HepG2 (cell line): ENCODE results near the gene APC2.

Experiments used
- CSRNP2 ChIP-seq: sonication (generic); formaldehyde crosslinking; conservative IDR thresholded peaks from 2 replicates; pipeline ENCODE4 v1.8.0; 2022; ENCODE audit warnings: low read depth, missing genetic modification reagents
- EZH2 ChIP-seq: conservative IDR thresholded peaks from 2 replicates; pipeline ENCODE4 v1.6.1; 2012; ENCODE audit warnings: mild to moderate bottlenecking, low read depth, low read length, moderate library complexity
- FOXO4 ChIP-seq: sonication (generic); formaldehyde crosslinking; conservative IDR thresholded peaks from 2 replicates; pipeline ENCODE4 v1.8.1; 2023; ENCODE audit warnings: missing genetic modification reagents
- MBNL3 ChIP-seq: fragments of 250-450 bp; sonication (Bioruptor Pico); conservative IDR thresholded peaks from 2 replicates; pipeline ENCODE4 v1.8.0; 2022; ENCODE audit warnings: mild to moderate bottlenecking, inconsistent platforms
- NONO ChIP-seq, 2 experiments: fragments of 450-650 bp in 1 of 2; sonication (generic) in 1 of 2; formaldehyde crosslinking in 1 of 2; IDR thresholded peaks in 1 of 2; conservative IDR thresholded peaks in 1 of 2; 2 replicates each; pipeline versions ENCODE4 v1.6.1 to v1.8.0; 2017 to 2022; ENCODE audit warnings: mild to moderate bottlenecking in 1 of 2, missing genetic modification reagents in 1 of 2, moderate library complexity in 1 of 2
- POLR2AphosphoS5 ChIP-seq: IDR thresholded peaks from 2 replicates; pipeline ENCODE4 v1.6.1; 2012; ENCODE audit warnings: low read depth, low read length
- PTBP1 ChIP-seq: fragments of 200-400 bp; formaldehyde crosslinking; IDR thresholded peaks from 2 replicates; pipeline ENCODE4 v1.6.1; 2018; ENCODE audit warnings: low read length, low read depth; ENCODE audit not compliant: poor library complexity, severe bottlenecking
- SRSF9 ChIP-seq: fragments of 200-400 bp; formaldehyde crosslinking; IDR thresholded peaks from 2 replicates; pipeline ENCODE4 v1.6.1; 2018; ENCODE audit warnings: borderline replicate concordance, mild to moderate bottlenecking, low read depth, low read length; ENCODE audit not compliant: insufficient read depth, poor library complexity, severe bottlenecking
- TF ChIP-seq, protein P1 (sequence below): sonication (generic); formaldehyde crosslinking; IDR thresholded peaks from 2 replicates; pipeline ENCODE4 v1.4.0; 2020; ENCODE audit warnings: missing genetic modification reagents
- TF ChIP-seq, protein P2 (sequence below): sonication (generic); formaldehyde crosslinking; IDR thresholded peaks from 2 replicates; pipeline ENCODE4 v1.5.0; 2020; ENCODE audit warnings: mild to moderate bottlenecking, missing genetic modification reagents, moderate library complexity

DNA sequence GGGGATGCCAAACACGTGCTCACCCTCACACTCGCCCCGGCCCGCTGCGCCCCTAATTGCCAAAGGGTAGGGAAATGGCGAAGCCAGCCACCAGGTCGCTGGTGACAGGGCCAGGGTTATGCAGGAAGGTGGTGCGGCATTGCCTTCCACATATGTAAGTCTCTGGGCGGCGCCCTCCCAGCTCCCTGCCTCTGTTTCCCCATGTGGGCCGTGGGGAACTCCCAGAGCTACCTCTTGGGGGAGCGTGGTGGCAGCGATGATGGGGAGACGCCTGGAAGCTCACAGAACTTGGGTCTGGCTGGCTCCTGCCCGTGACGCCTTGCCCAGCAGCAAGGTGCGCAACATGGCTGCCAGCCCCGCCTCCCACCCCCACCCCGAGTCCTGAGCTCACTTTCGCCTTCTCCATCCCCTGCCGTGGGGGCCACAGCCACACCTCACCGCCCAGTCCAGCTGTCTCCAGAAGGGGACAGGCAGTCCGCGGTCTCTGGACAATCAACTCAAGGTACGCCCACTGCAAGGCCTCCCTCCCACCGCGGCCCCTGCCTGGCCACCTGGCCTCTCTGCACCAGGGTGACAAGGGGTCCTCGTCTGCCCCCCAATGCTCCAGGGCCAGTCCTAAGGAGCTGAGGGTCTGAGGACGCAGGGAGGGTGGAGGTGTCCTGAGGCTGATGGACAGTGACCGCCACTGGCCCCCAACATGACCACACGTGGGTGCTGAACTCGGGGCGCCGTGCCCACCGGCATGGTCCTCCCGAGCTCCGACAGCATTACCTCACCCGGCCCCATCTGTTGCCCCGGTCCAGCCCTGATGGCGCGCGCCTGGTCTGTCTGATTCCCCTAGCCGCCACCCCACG, 22.5 kb downstream of the APC2 start:
- no peak for TF ChIP-seq NONO (IDR thresholded peaks at IDR 0.05)
- 0 out of 2 replicates have a peak, but pooled peaks have one; percentile 23 for TF ChIP-seq NONO (CRISPR knock-in tag; conservative IDR thresholded peaks at IDR 0.05)
- TF ChIP-seq PTBP1: no peak
- no peak for TF ChIP-seq SRSF9
- TF ChIP-seq, protein P1, sequence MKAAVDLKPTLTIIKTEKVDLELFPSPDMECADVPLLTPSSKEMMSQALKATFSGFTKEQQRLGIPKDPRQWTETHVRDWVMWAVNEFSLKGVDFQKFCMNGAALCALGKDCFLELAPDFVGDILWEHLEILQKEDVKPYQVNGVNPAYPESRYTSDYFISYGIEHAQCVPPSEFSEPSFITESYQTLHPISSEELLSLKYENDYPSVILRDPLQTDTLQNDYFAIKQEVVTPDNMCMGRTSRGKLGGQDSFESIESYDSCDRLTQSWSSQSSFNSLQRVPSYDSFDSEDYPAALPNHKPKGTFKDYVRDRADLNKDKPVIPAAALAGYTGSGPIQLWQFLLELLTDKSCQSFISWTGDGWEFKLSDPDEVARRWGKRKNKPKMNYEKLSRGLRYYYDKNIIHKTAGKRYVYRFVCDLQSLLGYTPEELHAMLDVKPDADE (CRISPR knock-in tag): no peak
- TF ChIP-seq POLR2AphosphoS5: no peak
- TF ChIP-seq EZH2: no peak
- TF ChIP-seq CSRNP2: no peak
- TF ChIP-seq, protein P2, sequence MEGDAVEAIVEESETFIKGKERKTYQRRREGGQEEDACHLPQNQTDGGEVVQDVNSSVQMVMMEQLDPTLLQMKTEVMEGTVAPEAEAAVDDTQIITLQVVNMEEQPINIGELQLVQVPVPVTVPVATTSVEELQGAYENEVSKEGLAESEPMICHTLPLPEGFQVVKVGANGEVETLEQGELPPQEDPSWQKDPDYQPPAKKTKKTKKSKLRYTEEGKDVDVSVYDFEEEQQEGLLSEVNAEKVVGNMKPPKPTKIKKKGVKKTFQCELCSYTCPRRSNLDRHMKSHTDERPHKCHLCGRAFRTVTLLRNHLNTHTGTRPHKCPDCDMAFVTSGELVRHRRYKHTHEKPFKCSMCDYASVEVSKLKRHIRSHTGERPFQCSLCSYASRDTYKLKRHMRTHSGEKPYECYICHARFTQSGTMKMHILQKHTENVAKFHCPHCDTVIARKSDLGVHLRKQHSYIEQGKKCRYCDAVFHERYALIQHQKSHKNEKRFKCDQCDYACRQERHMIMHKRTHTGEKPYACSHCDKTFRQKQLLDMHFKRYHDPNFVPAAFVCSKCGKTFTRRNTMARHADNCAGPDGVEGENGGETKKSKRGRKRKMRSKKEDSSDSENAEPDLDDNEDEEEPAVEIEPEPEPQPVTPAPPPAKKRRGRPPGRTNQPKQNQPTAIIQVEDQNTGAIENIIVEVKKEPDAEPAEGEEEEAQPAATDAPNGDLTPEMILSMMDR (CRISPR knock-in tag): no peak
- TF ChIP-seq FOXO4 (CRISPR knock-in tag): no peak
- no peak for TF ChIP-seq MBNL3
